ENCODE results near the gene CRYZL1. TPM values are rescaled to one million over a fixed set of nuclear protein-coding genes. Genes with fewer than 3 reads are reported as not detected.

Gene CRYZL1
- total and polyA plus RNA-seq, 7 experiments from 2014 or later = 33.0 to 75.5 (median 40.4) TPM

DNA sequence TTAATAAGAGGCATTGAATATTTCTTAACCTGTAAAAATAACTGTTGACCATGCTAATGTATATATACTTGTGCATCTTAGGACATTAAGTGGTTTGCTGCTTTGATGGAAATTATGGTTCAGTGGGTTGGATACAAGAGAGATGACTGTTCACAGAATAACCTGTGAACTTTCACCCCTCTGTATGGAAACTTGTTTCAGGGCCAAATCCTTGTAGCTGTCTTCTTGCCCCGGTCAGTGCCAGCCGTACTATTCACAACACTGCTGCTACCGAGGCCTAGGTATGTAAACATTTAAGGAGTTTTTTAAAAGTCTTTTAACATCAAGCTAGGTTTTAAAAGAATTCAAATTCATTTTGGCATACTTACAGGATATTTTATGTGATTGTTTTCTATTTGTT lies 69.2 kb downstream of the CRYZL1 start:
- ChIA-PET POLR2A (interaction anchor here (0.6 to 1.3 kb wide), 3 partner anchors 9 to 33 kb away, joined by 4 read pairs; partner anchors contain the start of gene DONSON), CTCF (interaction anchor here (0.9 kb wide), 1 partner anchor 16 kb away, joined by 4 read pairs; no protein-coding TSS in a partner anchor)
- DNase-seq (no peak), ATAC-seq (no peak)
- Mint-ChIP-seq H3K9me3 (peaks cover 0 to 2% (median 0%) of the 10 kb centered on the region in 11 donors), H3K27me3 (no peaks in the 10 kb centered on the region), H3K27ac (peak overlapping the region in 6 of 9 donors; percentile 22 to 73 (median 56)), H3K4me1 (peaks cover 9 to 29% (median 15%) of the 10 kb centered on the region in 7 donors), H3K4me3 (no peak overlapping the region), H3K36me3 (peaks cover 5 to 41% (median 13%) of the 10 kb centered on the region in 5 donors)
- H3K27ac ChIP-seq (ENCODE audit: low read depth, low read length) = no peak overlapping the region
- no peak overlapping the region for H3K4me3 ChIP-seq (ENCODE audit: low read length)
- H3K36me3 ChIP-seq (ENCODE audit: control insufficient read depth in 2 of 3, insufficient read depth in 3 of 3, low read length in 3 of 3) = peaks cover 17 to 86% (median 23%) of the 10 kb centered on the region in 3 experiments
- no peaks in the 10 kb centered on the region for H3K9me3 ChIP-seq (ENCODE audit: control insufficient read depth in 2 of 3, low read length in 3 of 3)
- intact Hi-C loops (cut with micrococcal nuclease) = loop anchor here in 1 of 2 donors (2.0 kb wide), 1 partner anchor 16 kb away; the partner anchor contains the start of gene DONSON
- no peaks in the 10 kb centered on the region for H3K27me3 ChIP-seq (ENCODE audit: control insufficient read depth in 2 of 2, insufficient read depth in 2 of 2, low read length in 2 of 2)
- no peaks in the 10 kb centered on the region for H3K4me1 ChIP-seq (ENCODE audit: control insufficient read depth in 2 of 2, insufficient read depth in 2 of 2, low read length in 2 of 2)

DNA sequence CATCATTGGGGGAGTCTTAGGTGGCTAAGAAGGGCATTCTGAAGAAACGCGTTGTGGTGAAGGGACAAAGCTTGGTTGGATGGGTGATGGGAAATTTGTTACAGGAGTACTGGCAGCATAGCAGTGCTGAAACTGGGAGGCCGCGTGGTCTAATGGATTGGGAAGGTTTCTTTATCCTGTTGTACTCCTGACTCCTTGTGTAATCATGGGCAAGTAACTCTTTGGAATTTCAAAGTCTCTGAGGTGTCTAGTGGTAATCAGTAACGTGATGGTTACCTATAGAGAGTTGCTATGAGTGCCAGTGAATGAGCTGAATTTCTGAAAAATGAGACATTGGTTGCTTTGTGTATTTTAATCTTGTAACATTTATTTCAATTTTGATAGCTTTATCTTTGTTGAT lies 71.5 kb downstream of the CRYZL1 start:
- no peaks in the 10 kb centered on the region for H3K27me3 ChIP-seq (ENCODE audit: control insufficient read depth in 2 of 2, insufficient read depth in 2 of 2, low read length in 2 of 2)
- peak overlapping the region; percentile 11 for H3K27ac ChIP-seq (ENCODE audit: low read depth, low read length)
- ATAC-seq (no peak), DNase-seq (no peak)
- H3K4me3 ChIP-seq (ENCODE audit: low read length) = no peak overlapping the region
- Mint-ChIP-seq H3K9me3 (peaks cover 0 to 2% (median 0%) of the 10 kb centered on the region in 11 donors), H3K27ac (peak overlapping the region in 8 of 9 donors; percentile 37 to 89 (median 74)), H3K4me1 (peaks cover 9 to 40% (median 17%) of the 10 kb centered on the region in 7 donors), H3K27me3 (no peaks in the 10 kb centered on the region), H3K36me3 (peaks cover 5 to 37% (median 13%) of the 10 kb centered on the region in 5 donors), H3K4me3 (no peak overlapping the region)
- H3K4me1 ChIP-seq (ENCODE audit: control insufficient read depth in 2 of 2, insufficient read depth in 2 of 2, low read length in 2 of 2) = no peaks in the 10 kb centered on the region
- intact Hi-C loops (cut with micrococcal nuclease) = no loop called here
- H3K9me3 ChIP-seq (ENCODE audit: control insufficient read depth in 2 of 3, low read length in 3 of 3) = no peaks in the 10 kb centered on the region
- ChIA-PET CTCF (no interaction called here), POLR2A (interaction anchor here (0.7 kb wide), 1 partner anchor 13 kb away, joined by 3 read pairs; no protein-coding TSS in a partner anchor)
- H3K36me3 ChIP-seq (ENCODE audit: control insufficient read depth in 2 of 3, insufficient read depth in 3 of 3, low read length in 3 of 3) = peaks cover 14 to 71% (median 28%) of the 10 kb centered on the region in 3 experiments

DNA sequence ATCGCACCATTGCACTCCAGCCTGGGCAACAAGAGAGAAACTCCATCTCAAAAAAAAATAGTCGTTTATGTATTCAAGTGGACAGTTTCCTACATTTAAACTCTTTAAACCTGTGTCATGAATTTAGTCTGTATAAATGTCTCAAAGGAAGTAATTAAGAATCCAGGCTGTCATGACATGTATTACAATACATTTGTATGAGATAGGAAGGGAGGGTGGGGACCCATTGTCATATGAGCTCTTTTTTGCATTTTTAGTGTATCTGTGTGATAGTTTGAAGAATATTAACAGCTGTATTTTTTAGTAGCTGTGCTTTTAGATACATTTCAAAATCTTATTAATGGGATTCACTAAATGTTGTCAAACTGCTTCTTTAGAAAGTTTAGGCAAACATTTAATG lies 73.1 kb downstream of the CRYZL1 start:
- ChIA-PET POLR2A (no interaction called here), CTCF (no interaction called here)
- no peaks in the 10 kb centered on the region for H3K4me1 ChIP-seq (ENCODE audit: control insufficient read depth in 2 of 2, insufficient read depth in 2 of 2, low read length in 2 of 2)
- H3K27ac ChIP-seq (ENCODE audit: low read depth, low read length) = no peak overlapping the region
- no peaks in the 10 kb centered on the region for H3K27me3 ChIP-seq (ENCODE audit: control insufficient read depth in 2 of 2, insufficient read depth in 2 of 2, low read length in 2 of 2)
- Mint-ChIP-seq H3K9me3 (peaks cover 0 to 2% (median 0%) of the 10 kb centered on the region in 11 donors), H3K4me3 (no peak overlapping the region), H3K4me1 (peaks cover 9 to 41% (median 22%) of the 10 kb centered on the region in 7 donors), H3K27me3 (no peaks in the 10 kb centered on the region), H3K27ac (peak overlapping the region in 2 of 9 donors; percentile 15 to 71), H3K36me3 (peaks cover 0 to 29% (median 16%) of the 10 kb centered on the region in 5 donors)
- intact Hi-C loops (cut with micrococcal nuclease) = no loop called here
- no peak overlapping the region for H3K4me3 ChIP-seq (ENCODE audit: low read length)
- peaks cover 14 to 56% (median 25%) of the 10 kb centered on the region in 3 experiments for H3K36me3 ChIP-seq (ENCODE audit: control insufficient read depth in 2 of 3, insufficient read depth in 3 of 3, low read length in 3 of 3)
- no peak for DNase-seq
- no peaks in the 10 kb centered on the region for H3K9me3 ChIP-seq (ENCODE audit: control insufficient read depth in 2 of 3, low read length in 3 of 3)
- ATAC-seq = no peak

DNA sequence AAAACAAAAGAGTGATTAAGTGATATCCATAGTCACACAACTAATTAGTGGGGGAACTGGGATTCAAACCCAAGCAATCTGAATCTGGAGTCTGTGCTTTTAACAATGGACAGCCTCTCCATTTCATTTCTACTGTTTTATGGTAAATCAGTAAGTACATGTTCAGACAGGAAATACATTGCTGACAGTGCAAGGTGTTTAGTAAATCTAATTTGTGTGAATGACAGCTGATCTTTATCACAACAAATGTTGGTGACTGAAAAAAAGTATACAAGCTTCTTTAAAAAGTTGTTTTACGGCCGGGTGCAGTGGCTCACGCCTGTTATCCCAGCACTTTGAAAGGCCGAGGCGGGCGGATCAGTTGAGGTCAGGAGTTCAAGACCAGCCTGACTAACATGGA lies 73.6 kb downstream of the CRYZL1 start:
- peaks cover 0 to 28% (median 14%) of the 10 kb centered on the region in 5 donors for H3K36me3 Mint-ChIP-seq
- DNase-seq (no peak), ATAC-seq (no peak)
- no peaks in the 10 kb centered on the region for H3K9me3 ChIP-seq (ENCODE audit: control insufficient read depth in 2 of 3, low read length in 3 of 3)
- CTCF ChIA-PET = no interaction called here
- peak overlapping the region in 7 of 9 donors; percentile 10 to 71 (median 41) for H3K27ac Mint-ChIP-seq
- peaks cover 0 to 2% (median 0%) of the 10 kb centered on the region in 11 donors for H3K9me3 Mint-ChIP-seq
- no peaks in the 10 kb centered on the region for H3K27me3 Mint-ChIP-seq
- H3K4me1 Mint-ChIP-seq = peaks cover 9 to 47% (median 25%) of the 10 kb centered on the region in 7 donors
- no peak overlapping the region for H3K4me3 ChIP-seq (ENCODE audit: low read length)
- intact Hi-C loops (cut with micrococcal nuclease) = loop anchor here in 1 of 2 donors (2.0 kb wide), 1 partner anchor 15 kb away; no protein-coding TSS in a partner anchor
- H3K4me3 Mint-ChIP-seq = no peak overlapping the region
- H3K27ac ChIP-seq (ENCODE audit: low read depth, low read length) = no peak overlapping the region
- no peaks in the 10 kb centered on the region for H3K27me3 ChIP-seq (ENCODE audit: control insufficient read depth in 2 of 2, insufficient read depth in 2 of 2, low read length in 2 of 2)
- no peaks in the 10 kb centered on the region for H3K4me1 ChIP-seq (ENCODE audit: control insufficient read depth in 2 of 2, insufficient read depth in 2 of 2, low read length in 2 of 2)
- POLR2A ChIA-PET = no interaction called here
- H3K36me3 ChIP-seq (ENCODE audit: control insufficient read depth in 2 of 3, insufficient read depth in 3 of 3, low read length in 3 of 3) = peaks cover 12 to 50% (median 25%) of the 10 kb centered on the region in 3 experiments

DNA sequence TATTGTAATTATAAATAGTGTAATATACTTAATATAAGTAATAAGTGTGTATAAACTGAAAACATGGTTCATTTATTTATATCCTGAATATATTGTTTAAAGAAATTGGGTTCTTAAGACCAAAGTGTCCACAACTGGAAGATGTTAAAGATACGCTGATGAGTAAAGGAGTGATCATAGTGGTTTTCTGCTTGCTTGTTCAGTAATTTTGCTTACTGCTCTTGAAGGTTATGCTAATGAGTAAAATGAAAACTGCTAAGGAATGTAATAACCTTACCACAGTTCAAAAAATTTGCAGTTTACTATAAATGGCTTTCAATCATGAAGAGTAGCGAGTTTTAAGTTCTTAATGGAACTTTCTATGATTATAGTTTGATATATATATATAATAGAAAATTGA lies 75.0 kb downstream of the CRYZL1 start:
- POLR2A ChIA-PET = interaction anchor here (0.6 to 2.8 kb wide), 3 partner anchors 7 to 44 kb away, joined by 3 to 9 read pairs (median 4); no protein-coding TSS in a partner anchor
- Histone ChIP-seq H3K36me3 (ENCODE audit: control insufficient read depth in 2 of 3, insufficient read depth in 3 of 3, low read length in 3 of 3) (peaks cover 16 to 40% (median 26%) of the 10 kb centered on the region in 3 experiments), H3K4me1 (ENCODE audit: control insufficient read depth in 2 of 2, insufficient read depth in 2 of 2, low read length in 2 of 2) (no peaks in the 10 kb centered on the region), H3K27ac (ENCODE audit: low read depth, low read length) (no peak overlapping the region), H3K9me3 (ENCODE audit: control insufficient read depth in 2 of 3, low read length in 3 of 3) (no peaks in the 10 kb centered on the region), H3K4me3 (ENCODE audit: low read length) (no peak overlapping the region), H3K27me3 (ENCODE audit: control insufficient read depth in 2 of 2, insufficient read depth in 2 of 2, low read length in 2 of 2) (no peaks in the 10 kb centered on the region)
- Mint-ChIP-seq H3K36me3 (peaks cover 0 to 27% (median 12%) of the 10 kb centered on the region in 5 donors), H3K27me3 (no peaks in the 10 kb centered on the region), H3K4me1 (peaks cover 11 to 53% (median 32%) of the 10 kb centered on the region in 7 donors), H3K27ac (peak overlapping the region in 3 of 9 donors; percentile 25 to 38 (median 31)), H3K4me3 (no peak overlapping the region), H3K9me3 (peaks cover 0 to 2% (median 0%) of the 10 kb centered on the region in 11 donors)
- DNase-seq = no peak
- intact Hi-C loops (cut with micrococcal nuclease) = loop anchor here in 1 of 2 donors (2.0 kb wide), 1 partner anchor 14 kb away; no protein-coding TSS in a partner anchor
- CTCF ChIA-PET = no interaction called here
- ATAC-seq = no peak

DNA sequence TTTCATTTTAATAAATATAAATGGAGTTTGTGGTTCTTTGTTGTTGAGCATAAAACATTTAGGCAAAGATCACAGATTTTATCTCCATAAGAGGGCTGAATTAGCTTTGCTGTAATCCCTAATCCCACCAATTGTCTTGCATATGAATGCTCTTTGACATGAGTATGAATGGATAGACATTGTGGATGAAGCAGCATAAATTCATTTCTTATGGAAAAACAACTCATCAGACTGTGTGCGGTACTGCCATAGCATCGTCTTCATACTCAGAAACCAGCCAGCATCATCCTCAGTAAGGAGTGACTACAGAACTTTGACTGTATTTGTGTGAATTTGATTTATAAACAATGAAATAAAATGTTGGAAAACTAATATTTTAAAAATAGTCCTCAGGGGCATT lies 79.2 kb downstream of the CRYZL1 start:
- ATAC-seq (no peak), DNase-seq (no peak)
- H3K27ac ChIP-seq (ENCODE audit: low read depth, low read length) = no peak overlapping the region
- peaks cover 34 to 46% (median 41%) of the 10 kb centered on the region in 3 experiments for H3K36me3 ChIP-seq (ENCODE audit: control insufficient read depth in 2 of 3, insufficient read depth in 3 of 3, low read length in 3 of 3)
- H3K4me3 Mint-ChIP-seq = no peak overlapping the region
- ChIA-PET POLR2A (interaction anchor here (1.0 kb wide), 1 partner anchor 11 kb away, joined by 3 read pairs; no protein-coding TSS in a partner anchor), CTCF (interaction anchor here (0.6 kb wide), 1 partner anchor 1874 kb away, joined by 3 read pairs; no protein-coding TSS in a partner anchor)
- H3K9me3 Mint-ChIP-seq = no peaks in the 10 kb centered on the region
- peaks cover 15 to 71% (median 56%) of the 10 kb centered on the region in 7 donors for H3K4me1 Mint-ChIP-seq
- peak overlapping the region in 3 of 9 donors; percentile 12 to 62 (median 53) for H3K27ac Mint-ChIP-seq
- no peak overlapping the region for H3K4me3 ChIP-seq (ENCODE audit: low read length)
- intact Hi-C loops (cut with micrococcal nuclease) = loop anchor here in 1 of 2 donors (2.0 kb wide), 1 partner anchor 16 kb away; no protein-coding TSS in a partner anchor
- peaks cover 10 to 50% (median 35%) of the 10 kb centered on the region in 5 donors for H3K36me3 Mint-ChIP-seq
- peaks cover 0 to 10% of the 10 kb centered on the region in 2 donors for H3K4me1 ChIP-seq (ENCODE audit: control insufficient read depth in 2 of 2, insufficient read depth in 2 of 2, low read length in 2 of 2)
- H3K9me3 ChIP-seq (ENCODE audit: control insufficient read depth in 2 of 3, low read length in 3 of 3) = no peaks in the 10 kb centered on the region
- no peaks in the 10 kb centered on the region for H3K27me3 ChIP-seq (ENCODE audit: control insufficient read depth in 2 of 2, insufficient read depth in 2 of 2, low read length in 2 of 2)
- H3K27me3 Mint-ChIP-seq = no peaks in the 10 kb centered on the region

All from naive thymus-derived CD4-positive, alpha-beta T cell (primary cell).